ENCODE results near the gene MRPL16.
"Not testable (repeated sequence)": the region's sequence is repeated elsewhere in the genome, so short reads cannot be mapped to it uniquely, and the experiment has no call there.

The MRPL16 gene

GRCh38 chr11:59807047-59807610 is 3.4 kb downstream of the MRPL16 start:
- DNase-seq: no peak

GRCh38 chr11:59804061-59804460 is 6.5 kb downstream of the MRPL16 start:
- DNase-seq: no peak

GRCh38 chr11:59802639-59803176 is 7.9 kb downstream of the MRPL16 start:
- peak; percentile 56 for DNase-seq

GRCh38 chr11:59801981-59802638 is 8.5 kb downstream of the MRPL16 start:
- no peak for DNase-seq

- DNase-seq: no peak
Observed at GRCh38 chr11:59801160-59801706, 9.3 kb downstream of the MRPL16 start.

GRCh38 chr11:59800390-59801025 is 10.1 kb downstream of the MRPL16 start:
- DNase-seq: no peak

- no peak for DNase-seq
Observed at GRCh38 chr11:59794417-59794816, 16.2 kb downstream of the MRPL16 start.

GRCh38 chr11:59792507-59792906 is 18.1 kb downstream of the MRPL16 start:
- no peak for DNase-seq

- DNase-seq: no peak
Observed at GRCh38 chr11:59791639-59792038, 18.9 kb downstream of the MRPL16 start.

- no peak for DNase-seq
Observed at GRCh38 chr11:59787816-59788215, 22.8 kb downstream of the MRPL16 start.

GRCh38 chr11:59787255-59787588 is 23.4 kb downstream of the MRPL16 start:
- no peak for DNase-seq

GRCh38 chr11:59785818-59786217 is 24.8 kb downstream of the MRPL16 start:
- no peak for DNase-seq

- DNase-seq: not testable (repeated sequence)
Observed at GRCh38 chr11:59784441-59784840, 26.1 kb downstream of the MRPL16 start.

- DNase-seq: no peak
Observed at GRCh38 chr11:59783632-59784090, 26.9 kb downstream of the MRPL16 start.

- DNase-seq: no peak
Observed at GRCh38 chr11:59782080-59782479, 28.5 kb downstream of the MRPL16 start.

GRCh38 chr11:59779487-59779886 is 31.1 kb downstream of the MRPL16 start:
- no peak for DNase-seq

GRCh38 chr11:59778122-59778521 is 32.5 kb downstream of the MRPL16 start:
- no peak for DNase-seq

GRCh38 chr11:59777104-59777503 is 33.5 kb downstream of the MRPL16 start:
- no peak for DNase-seq

- no peak for DNase-seq
Observed at GRCh38 chr11:59776210-59777066, 34.1 kb downstream of the MRPL16 start.

GRCh38 chr11:59773083-59773440 is 37.5 kb downstream of the MRPL16 start:
- DNase-seq: no peak

- DNase-seq: no peak
Observed at GRCh38 chr11:59771605-59772004, 39.0 kb downstream of the MRPL16 start.

GRCh38 chr11:59770869-59771268 is 39.7 kb downstream of the MRPL16 start:
- DNase-seq: no peak

- DNase-seq: no peak
Observed at GRCh38 chr11:59770319-59770718, 40.3 kb downstream of the MRPL16 start.
